Measurements from ENCODE around the gene TAF15.

Gene TAF15

DNA sequence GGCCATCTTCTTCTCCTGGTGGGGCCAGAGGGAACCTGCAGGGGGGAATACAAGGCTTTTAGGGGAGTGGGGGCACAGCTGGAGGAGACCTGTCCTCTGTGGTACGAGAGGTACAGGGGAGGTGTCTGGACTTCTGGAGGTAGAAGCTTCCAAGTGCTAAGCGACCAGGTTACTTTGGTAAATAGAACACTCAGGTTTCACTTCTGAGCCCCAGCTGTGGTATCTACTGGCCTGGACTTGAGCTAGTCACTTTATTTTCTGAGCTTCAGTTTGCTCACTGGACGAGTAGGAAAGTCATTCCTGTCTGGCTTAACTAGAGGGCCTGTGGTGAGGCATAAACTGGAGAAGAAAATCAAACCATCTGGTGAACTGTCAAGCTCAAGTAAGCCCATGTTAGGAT lies 59.5 kb downstream of the TAF15 start, which contains the start of gene HEATR9:
HEATR9 (minus strand) TSS at position 155 of the 400 bp plus-strand sequence; CDS start at position 6, 149 bp downstream.
- no peaks in the 10 kb centered on the region for H3K36me3 ChIP-seq (ENCODE audit: control insufficient read depth, low read length)
- H3K4me2 ChIP-seq (ENCODE audit: low read length) = no peak within 1 kb of the TSS
- H3K4me1 ChIP-seq (ENCODE audit: control insufficient read depth, low read length) = no peaks in the 10 kb centered on the region
- no peaks in the 10 kb centered on the region for H3K9me3 ChIP-seq (ENCODE audit: control insufficient read depth, insufficient read depth, low read length)
- no peaks in the 10 kb centered on the region for H3K27me3 ChIP-seq (ENCODE audit: control insufficient read depth, low read length)
- no peaks in the 10 kb centered on the region for H4K20me1 ChIP-seq (ENCODE audit: control insufficient read depth, insufficient read depth, low read depth, low read length)
- no peaks in the 10 kb centered on the region for H3F3A ChIP-seq (ENCODE audit: control insufficient read depth, insufficient read depth)
- H3K79me2 ChIP-seq (ENCODE audit: control insufficient read depth, low read length) = no peaks in the 10 kb centered on the region
- no peak within 1 kb of the TSS for H3K4me3 ChIP-seq (ENCODE audit: low read length)
- no peak for TF ChIP-seq EZH2phosphoT487 (IDR thresholded peaks at IDR 0.05; ENCODE audit: borderline replicate concordance, low read length)
- no peak for TF ChIP-seq CTCF (IDR thresholded peaks at IDR 0.05; ENCODE audit: low read depth, low read length, poor library complexity, severe bottlenecking)
- H3K9me2 ChIP-seq (replicated peaks; ENCODE audit: control insufficient read depth, low read length) = no peaks in the 10 kb centered on the region
- no peak within 1 kb of the TSS for H3K27ac ChIP-seq (ENCODE audit: low read depth, low read length)

DNA sequence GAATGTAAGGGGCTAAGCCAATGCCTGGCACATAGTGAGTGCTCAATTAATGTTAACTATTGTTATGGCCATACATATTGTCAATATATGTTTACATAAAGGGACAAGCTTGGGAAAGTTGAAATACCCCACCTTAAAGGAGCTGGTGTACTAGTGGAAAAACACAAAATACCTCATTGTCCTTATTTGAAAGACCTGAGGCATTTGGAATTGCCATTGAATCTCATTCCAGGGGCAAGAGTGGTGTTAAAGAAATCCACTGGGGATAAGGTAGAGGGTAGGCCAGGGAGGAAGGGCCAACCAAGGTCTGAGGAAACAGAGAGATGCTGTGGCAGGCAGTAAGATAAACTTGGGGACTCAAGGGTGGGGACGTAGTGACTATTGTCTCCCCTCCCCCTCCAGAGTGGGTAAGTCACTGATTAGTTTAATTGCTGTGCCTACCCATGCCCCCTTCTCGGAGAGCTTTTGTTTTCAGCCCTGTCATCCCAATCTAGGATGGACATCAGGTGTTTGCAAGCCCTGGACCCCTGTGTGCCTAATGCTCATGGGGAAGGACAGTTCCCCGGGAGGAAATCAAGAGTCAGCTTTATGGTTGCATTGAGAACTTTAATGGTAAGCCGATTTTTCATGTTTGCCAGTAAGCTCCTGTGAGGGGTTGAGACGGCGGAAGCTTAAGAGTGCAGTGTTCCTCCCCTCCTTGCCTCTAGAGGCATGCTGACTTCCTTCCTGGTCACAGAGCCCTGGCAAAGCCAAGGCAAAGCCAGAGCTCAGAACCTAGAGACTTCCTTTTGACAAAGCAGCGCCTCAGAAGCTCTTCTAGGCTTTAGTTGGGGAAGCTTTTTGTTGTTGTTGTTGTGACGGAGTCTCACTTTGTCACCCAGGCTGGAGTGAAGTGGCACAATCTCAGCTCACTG lies 61.9 kb downstream of the TAF15 start:
- Histone ChIP-seq H4K20me1 (ENCODE audit: control insufficient read depth, insufficient read depth, low read depth, low read length) (no peaks in the 10 kb centered on the region), H3K27ac (ENCODE audit: low read depth, low read length) (no peak overlapping the region), H3K36me3 (ENCODE audit: control insufficient read depth, low read length) (no peaks in the 10 kb centered on the region), H3K4me3 (ENCODE audit: low read length) (no peak overlapping the region), H3K4me1 (ENCODE audit: control insufficient read depth, low read length) (no peaks in the 10 kb centered on the region), H3K79me2 (ENCODE audit: control insufficient read depth, low read length) (no peaks in the 10 kb centered on the region), H3K9me2 (replicated peaks; ENCODE audit: control insufficient read depth, low read length) (no peaks in the 10 kb centered on the region), H3K9me3 (ENCODE audit: control insufficient read depth, insufficient read depth, low read length) (no peaks in the 10 kb centered on the region), H3K27me3 (ENCODE audit: control insufficient read depth, low read length) (no peaks in the 10 kb centered on the region), H3F3A (ENCODE audit: control insufficient read depth, insufficient read depth) (no peaks in the 10 kb centered on the region), H3K4me2 (ENCODE audit: low read length) (no peak overlapping the region)
- TF ChIP-seq EZH2phosphoT487 (IDR thresholded peaks at IDR 0.05; ENCODE audit: borderline replicate concordance, low read length) = no peak
- no peak for TF ChIP-seq CTCF (IDR thresholded peaks at IDR 0.05; ENCODE audit: low read depth, low read length, poor library complexity, severe bottlenecking)

DNA sequence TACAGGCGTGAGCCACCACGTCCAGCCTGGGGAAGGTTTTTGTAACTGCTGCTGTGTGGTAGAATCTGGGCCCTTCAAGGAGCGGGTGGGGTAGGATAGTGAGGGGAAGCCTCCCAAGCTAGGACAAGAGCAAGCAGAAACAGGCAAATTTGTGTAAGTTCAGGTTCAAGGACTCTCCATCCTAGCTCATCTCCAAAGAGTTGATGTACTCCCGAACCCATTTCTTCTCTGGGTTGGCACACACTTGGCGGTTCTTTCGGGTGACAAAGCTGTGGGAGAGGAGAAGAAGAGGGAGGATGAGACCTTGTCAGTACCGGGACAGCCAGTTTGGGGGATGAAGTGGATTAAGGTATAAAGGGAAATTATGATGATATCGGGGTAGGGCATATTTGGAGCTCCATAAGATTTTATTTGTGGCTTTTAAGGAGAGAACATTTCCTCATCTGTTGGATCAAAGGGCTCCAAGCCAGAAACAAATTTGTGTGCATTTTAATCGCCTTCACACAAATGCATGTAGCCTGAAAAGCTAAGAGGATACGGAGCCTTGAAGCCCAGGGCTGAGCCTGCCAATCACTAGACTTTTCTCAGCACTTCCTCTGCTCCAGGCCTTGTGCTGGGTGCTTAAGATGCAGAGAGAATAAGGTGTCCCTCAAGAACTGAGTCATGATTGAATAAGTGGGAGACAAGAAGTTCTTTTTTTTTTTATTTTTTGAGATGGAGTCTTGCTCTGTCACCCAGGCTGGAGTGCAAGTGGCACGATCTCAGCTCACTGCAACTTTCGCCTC lies 63.1 kb downstream of the TAF15 start:
- Histone ChIP-seq H3K4me1 (ENCODE audit: control insufficient read depth, low read length) (no peaks in the 10 kb centered on the region), H3K27ac (ENCODE audit: low read depth, low read length) (no peak overlapping the region), H3K27me3 (ENCODE audit: control insufficient read depth, low read length) (peaks cover 3% of the 10 kb centered on the region; the same call in 1 of the 2 replicates), H3K79me2 (ENCODE audit: control insufficient read depth, low read length) (no peaks in the 10 kb centered on the region), H3K4me3 (ENCODE audit: low read length) (no peak overlapping the region), H3K9me2 (replicated peaks; ENCODE audit: control insufficient read depth, low read length) (no peaks in the 10 kb centered on the region), H3F3A (ENCODE audit: control insufficient read depth, insufficient read depth) (no peaks in the 10 kb centered on the region), H3K4me2 (ENCODE audit: low read length) (no peak overlapping the region), H3K36me3 (ENCODE audit: control insufficient read depth, low read length) (no peaks in the 10 kb centered on the region), H3K9me3 (ENCODE audit: control insufficient read depth, insufficient read depth, low read length) (no peaks in the 10 kb centered on the region), H4K20me1 (ENCODE audit: control insufficient read depth, insufficient read depth, low read depth, low read length) (no peaks in the 10 kb centered on the region)
- TF ChIP-seq CTCF (IDR thresholded peaks at IDR 0.05; ENCODE audit: low read depth, low read length, poor library complexity, severe bottlenecking) (no peak), EZH2phosphoT487 (IDR thresholded peaks at IDR 0.05; ENCODE audit: borderline replicate concordance, low read length) (no peak)
